Measurements from ENCODE around the gene PDE4A.
A peak's percentile ranks its signal among the peaks of the same experiment; 100 is the strongest.

PDE4A gene

GRCh38 chr19:10462557-10462956, 42.2 kb downstream of the PDE4A start:
- ChIA-PET CTCF (interaction anchor here (1.1 to 2.3 kb wide), 2 partner anchors 13 to 21 kb away, joined by 3 to 8 read pairs; no protein-coding TSS in a partner anchor), POLR2A (no interaction called here)
- no peak overlapping the region for H3K4me3 ChIP-seq (ENCODE audit: low read depth, low read length)
- TF ChIP-seq CTCF (IDR thresholded peaks at IDR 0.05; ENCODE audit: insufficient read depth, low read length, missing control alignments): no peak
- no peak for DNase-seq (ENCODE audit: low read depth, low spot score)

GRCh38 chr19:10464456-10464855, 44.1 kb downstream of the PDE4A start:
- no peak overlapping the region for H3K4me3 ChIP-seq (ENCODE audit: low read depth, low read length)
- no peak for TF ChIP-seq CTCF (IDR thresholded peaks at IDR 0.05; ENCODE audit: insufficient read depth, low read length, missing control alignments)
- POLR2A ChIA-PET: no interaction called here
- CTCF ChIA-PET: interaction anchor here (0.8 to 1.1 kb wide), 3 partner anchors 11 to 48 kb away, joined by 3 to 4 read pairs (median 3); no protein-coding TSS in a partner anchor
- DNase-seq (ENCODE audit: low read depth, low spot score): no peak

GRCh38 chr19:10467104-10467706, 46.9 kb downstream of the PDE4A start:
- POLR2A ChIA-PET: no interaction called here
- DNase-seq (ENCODE audit: low read depth, low spot score): no peak
- CTCF ChIA-PET: interaction anchor here (1.8 kb wide), 2 partner anchors 8 to 12 kb away, joined by 6 to 7 read pairs; no protein-coding TSS in a partner anchor
- no peak for TF ChIP-seq CTCF (IDR thresholded peaks at IDR 0.05; ENCODE audit: insufficient read depth, low read length, missing control alignments)
- no peak overlapping the region for H3K4me3 ChIP-seq (ENCODE audit: low read depth, low read length)

GRCh38 chr19:10468133-10468532, 47.8 kb downstream of the PDE4A start:
- CTCF ChIA-PET: no interaction called here
- no peak overlapping the region for H3K4me3 ChIP-seq (ENCODE audit: low read depth, low read length)
- DNase-seq (ENCODE audit: low read depth, low spot score): no peak
- POLR2A ChIA-PET: no interaction called here
- no peak for TF ChIP-seq CTCF (IDR thresholded peaks at IDR 0.05; ENCODE audit: insufficient read depth, low read length, missing control alignments)

GRCh38 chr19:10471909-10472308, 51.6 kb downstream of the PDE4A start:
- POLR2A ChIA-PET: no interaction called here
- CTCF ChIA-PET: interaction anchor here (0.8 to 2.6 kb wide), 8 partner anchors 12 to 226 kb away, joined by 3 to 20 read pairs (median 4); no protein-coding TSS in a partner anchor
- no peak overlapping the region for H3K4me3 ChIP-seq (ENCODE audit: low read depth, low read length)
- TF ChIP-seq CTCF (IDR thresholded peaks at IDR 0.05; ENCODE audit: insufficient read depth, low read length, missing control alignments): peak; percentile 30
- DNase-seq (ENCODE audit: low read depth, low spot score): no peak

GRCh38 chr19:10473192-10473591, 52.9 kb downstream of the PDE4A start:
- POLR2A ChIA-PET: no interaction called here
- CTCF ChIA-PET: interaction anchor here (0.8 to 2.6 kb wide), 5 partner anchors 10 to 227 kb away, joined by 3 to 20 read pairs (median 4); no protein-coding TSS in a partner anchor
- TF ChIP-seq CTCF (IDR thresholded peaks at IDR 0.05; ENCODE audit: insufficient read depth, low read length, missing control alignments): no peak
- DNase-seq (ENCODE audit: low read depth, low spot score): no peak
- no peak overlapping the region for H3K4me3 ChIP-seq (ENCODE audit: low read depth, low read length)

All from AG04449 (cell line).